Measurements from ENCODE around the gene ABHD3.

DNA sequence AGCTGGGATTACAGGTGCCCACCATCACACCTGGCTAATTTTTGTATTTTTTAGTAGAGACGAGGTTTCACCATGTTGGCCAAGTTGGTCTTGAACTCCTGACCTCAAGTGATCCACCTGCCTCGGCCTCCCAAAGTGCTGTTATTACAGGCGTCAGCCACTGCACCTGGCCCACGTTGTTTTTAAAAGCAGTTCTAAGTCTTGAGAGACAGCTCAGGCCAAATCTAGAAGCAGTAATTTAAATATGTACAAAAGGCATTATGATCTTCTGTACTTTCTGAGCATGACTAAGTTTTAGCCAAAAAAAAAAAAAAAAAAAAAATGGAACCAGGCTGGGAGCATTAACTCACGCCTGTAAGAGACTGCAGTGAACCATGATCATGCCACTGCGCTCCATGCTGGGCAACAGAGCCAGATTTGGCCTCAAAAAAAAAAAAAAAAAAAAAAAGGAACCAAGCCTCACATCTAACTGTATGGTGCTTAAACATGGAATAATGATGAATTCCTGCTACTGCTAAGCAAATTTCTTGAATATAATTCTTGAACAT is 4.0 kb downstream of the ABHD3 start:
- TF ChIP-seq EZH2 (IDR thresholded peaks at IDR 0.05) (no peak), POLR2AphosphoS5 (IDR thresholded peaks at IDR 0.05; ENCODE audit: borderline replicate concordance, low read depth, low read length) (no peak)
